K562 (cell line): ENCODE measurements around the gene PLXDC2. TPM values are rescaled to one million over a fixed set of nuclear protein-coding genes. Genes with fewer than 3 reads are reported as not detected.

Experiments used
- E2F8 ChIP-seq: fragments of 450-650 bp; IDR thresholded peaks from 2 replicates; pipeline ENCODE4 v1.7.1; 2018; ENCODE audit warnings: mild to moderate bottlenecking, low read depth; ENCODE audit not compliant: partially characterized antibody
- RREB1 ChIP-seq: fragments of 250-450 bp; sonication (Bioruptor Pico); IDR thresholded peaks from 2 replicates; pipeline ENCODE4 v1.4.0; 2020
- polyA plus RNA-seq, 8 experiments: library from polyadenylated mRNA; depleted of rRNA in 4 of 8; stranded (reverse) in 5 of 8; unstranded in 3 of 8; fragments of >200 nt; fragmentation: Nextera tagmentation in 2 of 8; fragmentation: Illumina TruSeq in 1 of 8; extraction: Ambion mirVana in 2 of 8; extraction: Trizol in 1 of 8; gene quantifications; 2 replicates each; pipeline versions ENCODE4 v1.2.1 to v1.2.3, GENCODE V29; 2011 to 2014; ENCODE audit warnings: inconsistent platforms in 1 of 8, missing spikeins in 1 of 8
- total RNA-seq, 7 experiments: library from RNA; depleted of rRNA in 6 of 7; stranded (reverse); fragments of >200 nt in 6 of 7; fragmentation: Illumina TruSeq in 2 of 7; extraction: Trizol in 2 of 7; gene quantifications; 2 replicates each; pipeline versions ENCODE4 v1.2.1 to v1.2.3, GENCODE V29; 2011 to 2021; ENCODE audit warnings: low replicate concordance in 1 of 7
- TF ChIP-seq, protein P1 (sequence below): fragments of 250-450 bp; sonication (Bioruptor Pico); IDR thresholded peaks from 2 replicates; pipeline ENCODE4 v1.6.1; 2021; ENCODE audit warnings: mild to moderate bottlenecking

PLXDC2 gene
- total and polyA plus RNA-seq, 9 of the 15 experiments (the other 6 are each of a cell fraction or from before 2014, with no cell fraction given) = 0.01 to 0.33 (median 0.10) TPM; not detected in 3

- TF ChIP-seq RREB1 (CRISPR knock-in tag) (no peak), E2F8 (no peak)
- TF ChIP-seq, protein P1, sequence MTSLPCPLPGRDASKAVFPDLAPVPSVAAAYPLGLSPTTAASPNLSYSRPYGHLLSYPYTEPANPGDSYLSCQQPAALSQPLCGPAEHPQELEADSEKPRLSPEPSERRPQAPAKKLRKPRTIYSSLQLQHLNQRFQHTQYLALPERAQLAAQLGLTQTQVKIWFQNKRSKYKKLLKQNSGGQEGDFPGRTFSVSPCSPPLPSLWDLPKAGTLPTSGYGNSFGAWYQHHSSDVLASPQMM (CRISPR knock-in tag) = no peak
Observed at GRCh38 chr10:20144268-20144667, 328.0 kb downstream of the PLXDC2 start (continued).
